ES-I3 (cell line): ENCODE results near the gene LCN1.
"Not testable (repeated sequence)": the region's sequence is repeated elsewhere in the genome, so short reads cannot be mapped to it uniquely, and the experiment has no call there.

Experiments used
- H3K36me3 ChIP-seq: 2 replicates; pipeline ENCODE4 v1.6.1; 2013; ENCODE audit warnings: mild to moderate bottlenecking, low read length, control low read depth, moderate library complexity; ENCODE audit not compliant: insufficient read depth
- H3K4me1 ChIP-seq: 2 replicates; pipeline ENCODE4 v1.6.1; 2013; ENCODE audit warnings: mild to moderate bottlenecking, control low read depth, low read length; ENCODE audit not compliant: insufficient read depth
- H3K9ac ChIP-seq: 2 replicates; pipeline ENCODE4 v1.6.1; 2013; ENCODE audit warnings: low read depth, mild to moderate bottlenecking, low read length, moderate library complexity
- H3K9me3 ChIP-seq: 2 replicates; pipeline ENCODE4 v1.6.1; 2013; ENCODE audit warnings: mild to moderate bottlenecking, low read length, moderate library complexity; ENCODE audit not compliant: control insufficient read depth, insufficient read depth

LCN1 gene

GRCh38 chr9:135505406-135506187 is 15.6 kb upstream of the LCN1 start:
- peaks cover 8% of the 10 kb centered on the region for H3K36me3 ChIP-seq

DNA sequence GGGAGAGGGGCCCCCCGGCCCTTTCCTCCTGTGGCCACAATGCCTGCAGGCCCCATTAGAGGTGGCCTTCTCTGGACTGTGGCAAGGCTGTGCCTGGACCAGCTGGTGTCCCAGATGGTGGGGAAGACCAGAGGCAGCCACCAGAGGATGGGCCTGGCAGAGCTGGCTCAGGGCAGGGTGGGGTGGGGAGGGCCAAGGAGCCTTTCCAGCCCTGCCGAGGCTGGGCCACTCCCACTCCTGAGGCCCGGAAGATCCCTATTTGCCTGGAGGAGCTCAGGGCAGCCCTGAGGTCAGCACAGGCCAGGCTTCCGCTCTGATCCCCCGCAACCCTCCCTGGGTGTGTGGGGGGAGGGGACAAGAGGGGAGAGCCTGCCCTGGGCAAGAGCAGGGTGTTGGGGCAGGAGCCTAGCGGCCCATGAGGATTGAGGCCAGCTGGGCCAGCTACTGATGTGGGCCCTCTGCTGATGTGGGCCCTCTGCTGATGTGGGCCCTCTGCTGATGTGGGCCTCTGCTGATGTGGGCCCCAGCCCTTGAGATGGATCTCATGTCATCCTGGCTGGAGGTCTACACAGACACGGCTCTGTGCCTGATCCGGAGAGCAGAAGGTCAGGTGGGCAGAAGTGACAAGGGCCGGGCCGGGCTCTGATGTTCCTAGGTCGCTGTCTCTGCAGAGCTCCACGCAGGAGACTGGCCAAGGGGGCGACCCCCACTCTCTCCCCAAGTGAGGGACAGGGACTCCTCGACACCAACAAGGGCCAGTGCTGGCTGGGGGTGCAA is 14.7 kb upstream of the LCN1 start:
- no peak overlapping the region for H3K9ac ChIP-seq
- H3K9me3 ChIP-seq = no peaks in the 10 kb centered on the region; the same call in 1 of the 2 replicates
- H3K4me1 ChIP-seq = peaks cover 11% of the 10 kb centered on the region; the same call in 1 of the 2 replicates
- peaks cover 8% of the 10 kb centered on the region for H3K36me3 ChIP-seq

More at GRCh38 chr9:135505406-135506187, 15.6 kb upstream of the LCN1 start:
- no peak overlapping the region for H3K9ac ChIP-seq
- no peaks in the 10 kb centered on the region; the same call in 1 of the 2 replicates for H3K9me3 ChIP-seq
- H3K4me1 ChIP-seq = peaks cover 11% of the 10 kb centered on the region; the same call in 1 of the 2 replicates

DNA sequence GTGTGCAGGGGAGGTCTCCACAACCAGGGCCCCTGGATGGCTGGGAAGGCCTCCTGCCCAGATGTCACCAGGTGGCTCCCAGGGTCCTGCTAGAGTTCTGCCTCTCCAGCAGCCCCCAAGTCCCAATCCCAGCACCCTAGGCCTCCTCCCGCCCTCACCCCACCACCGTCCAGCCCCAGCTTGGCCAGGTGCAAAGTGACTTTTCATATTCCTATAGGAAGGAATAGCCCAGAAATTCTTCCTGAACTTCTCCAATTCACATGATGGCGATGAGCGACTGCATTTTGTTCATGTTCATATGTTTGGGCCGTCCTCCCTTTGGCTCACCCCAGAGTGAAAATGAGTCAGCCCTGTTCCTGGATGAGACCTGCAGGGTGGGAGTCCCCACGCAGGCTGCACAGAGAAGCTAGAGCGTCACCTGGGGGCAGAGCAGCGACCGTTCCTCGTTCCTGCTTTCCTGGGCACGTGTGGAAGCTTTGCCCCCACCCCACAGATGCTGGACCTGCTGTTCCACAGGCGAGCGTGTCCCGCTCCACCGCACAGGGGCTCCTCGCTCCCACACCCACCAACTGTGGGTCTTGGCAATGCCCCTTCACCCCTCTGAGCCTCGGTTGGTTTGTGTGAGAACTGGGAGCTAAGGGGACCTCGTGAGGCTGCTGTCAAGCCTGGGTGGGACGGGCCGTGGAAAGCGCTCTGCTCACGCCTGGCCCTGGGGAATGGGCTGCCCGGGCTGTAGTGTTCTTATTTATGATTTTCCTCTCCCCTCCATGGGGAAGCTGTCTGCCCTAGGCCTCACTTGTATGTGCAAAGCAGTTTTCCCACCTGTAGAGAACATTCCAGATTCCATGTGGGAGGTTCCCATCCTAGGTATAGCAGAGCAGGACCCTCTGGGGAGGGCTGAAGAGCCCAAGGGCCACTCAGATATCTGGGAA is 13.9 kb upstream of the LCN1 start:
- Histone ChIP-seq H3K36me3 (peaks cover 8% of the 10 kb centered on the region), H3K9ac (no peak overlapping the region), H3K9me3 (no peaks in the 10 kb centered on the region; the same call in 1 of the 2 replicates), H3K4me1 (peaks cover 11% of the 10 kb centered on the region; the same call in 1 of the 2 replicates)

- no peaks in the 10 kb centered on the region; the same call in 1 of the 2 replicates for H3K9me3 ChIP-seq
- peaks cover 3% of the 10 kb centered on the region; the same call in 1 of the 2 replicates for H3K36me3 ChIP-seq
- peaks cover 16% of the 10 kb centered on the region; the same call in 1 of the 2 replicates for H3K4me1 ChIP-seq
- H3K9ac ChIP-seq = no peak overlapping the region
Measured at GRCh38 chr9:135508211-135508820, 12.9 kb upstream of the LCN1 start.

DNA sequence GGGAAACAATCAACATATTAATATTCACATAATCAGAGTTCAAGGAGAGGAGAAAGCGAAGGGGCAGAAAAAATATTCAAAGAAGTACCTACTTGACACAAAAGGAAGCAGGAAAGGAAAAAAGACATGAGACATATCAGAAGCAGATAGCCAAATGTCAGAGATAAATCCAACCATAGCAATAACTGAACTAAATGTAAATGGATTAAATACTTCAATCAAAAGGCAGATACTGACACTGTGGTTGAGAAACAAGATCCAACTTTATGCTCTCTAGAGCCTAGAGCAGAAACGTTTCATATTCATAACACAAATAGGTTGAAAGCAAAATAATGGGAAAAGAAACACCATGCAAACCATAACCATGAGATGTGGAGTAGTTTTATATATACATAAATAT is 11.8 kb upstream of the LCN1 start:
- Histone ChIP-seq H3K9ac (no peak overlapping the region), H3K9me3 (no peaks in the 10 kb centered on the region; the same call in 1 of the 2 replicates), H3K4me1 (peaks cover 16% of the 10 kb centered on the region; the same call in 1 of the 2 replicates), H3K36me3 (peaks cover 3% of the 10 kb centered on the region; the same call in 1 of the 2 replicates)

GRCh38 chr9:135512241-135512603 is 9.0 kb upstream of the LCN1 start:
- H3K4me1 ChIP-seq = peaks cover 6% of the 10 kb centered on the region; the same call in 1 of the 2 replicates
- no peak overlapping the region for H3K9ac ChIP-seq
- H3K9me3 ChIP-seq = no peaks in the 10 kb centered on the region; the same call in 1 of the 2 replicates
- H3K36me3 ChIP-seq = no peaks in the 10 kb centered on the region

- H3K9ac ChIP-seq = no peak overlapping the region
- H3K36me3 ChIP-seq = no peaks in the 10 kb centered on the region
- peaks cover 6% of the 10 kb centered on the region; the same call in 1 of the 2 replicates for H3K4me1 ChIP-seq
- no peaks in the 10 kb centered on the region; the same call in 1 of the 2 replicates for H3K9me3 ChIP-seq
Measured at GRCh38 chr9:135512904-135513303, 8.3 kb upstream of the LCN1 start.

- Histone ChIP-seq H3K4me1 (peaks cover 6% of the 10 kb centered on the region; the same call in 1 of the 2 replicates), H3K36me3 (no peaks in the 10 kb centered on the region), H3K9ac (no peak overlapping the region), H3K9me3 (no peaks in the 10 kb centered on the region; the same call in 1 of the 2 replicates)
Measured at GRCh38 chr9:135513351-135513846, 7.8 kb upstream of the LCN1 start.

DNA sequence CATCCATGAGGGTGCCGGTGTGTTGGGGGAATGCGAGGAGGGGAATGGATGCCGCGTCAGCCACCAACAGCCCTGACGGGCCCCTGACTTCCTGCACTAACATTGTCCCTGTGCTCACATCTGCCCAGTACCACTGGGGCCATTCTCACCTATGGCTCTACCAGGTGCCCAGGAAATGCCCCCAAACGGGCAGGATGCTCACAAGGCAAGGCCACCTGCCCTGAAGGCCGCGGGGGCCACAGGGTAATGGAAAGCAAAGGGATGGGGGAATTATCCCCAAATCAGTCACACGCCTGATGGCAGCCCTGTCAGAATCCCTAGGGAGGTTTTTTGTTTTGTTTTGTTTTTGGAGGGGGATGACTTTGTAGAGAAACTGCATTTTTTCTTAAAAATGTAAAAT is 7.3 kb upstream of the LCN1 start:
- H3K4me1 ChIP-seq, H3K9ac ChIP-seq, H3K9me3 ChIP-seq, H3K36me3 ChIP-seq: not testable (repeated sequence)

DNA sequence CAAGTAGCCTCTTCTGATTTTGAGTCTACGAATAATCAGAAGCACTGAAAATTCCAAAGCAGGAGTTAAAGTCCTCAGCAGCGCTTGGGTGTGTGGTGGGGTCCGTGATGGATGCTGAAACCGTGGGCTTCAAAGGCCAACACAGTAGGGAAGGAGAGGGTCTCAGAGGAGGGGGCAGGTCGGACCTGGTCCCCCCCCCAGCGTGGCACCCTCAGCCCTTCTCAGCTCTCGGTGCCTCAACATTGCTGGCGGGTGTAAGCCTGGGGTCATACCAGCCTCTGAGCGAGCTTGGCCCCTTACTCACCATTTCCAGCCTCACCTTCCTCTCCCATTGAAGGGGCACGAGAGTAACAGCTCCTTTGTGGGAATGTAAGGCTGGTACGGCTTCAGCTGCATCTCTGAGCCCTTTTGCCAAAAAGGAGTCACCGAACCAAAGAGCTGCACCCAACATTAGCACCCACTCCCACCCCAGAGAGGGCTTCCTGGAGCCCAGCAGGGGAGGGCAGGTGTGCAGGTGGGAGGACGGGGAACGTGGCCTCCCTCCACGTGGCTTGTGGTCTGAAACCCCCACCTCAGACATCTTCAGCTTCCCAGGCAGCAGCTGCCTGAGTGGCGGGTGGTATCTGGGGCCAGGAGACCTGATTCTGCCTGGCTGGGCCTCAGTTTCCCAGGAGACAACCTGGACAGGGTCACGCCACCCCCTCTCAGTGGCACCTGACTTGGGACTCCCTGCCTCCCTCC is 6.7 kb upstream of the LCN1 start:
- peaks cover 6% of the 10 kb centered on the region; the same call in 1 of the 2 replicates for H3K4me1 ChIP-seq
- no peaks in the 10 kb centered on the region for H3K36me3 ChIP-seq
- H3K9me3 ChIP-seq = no peaks in the 10 kb centered on the region
- no peak overlapping the region for H3K9ac ChIP-seq

DNA sequence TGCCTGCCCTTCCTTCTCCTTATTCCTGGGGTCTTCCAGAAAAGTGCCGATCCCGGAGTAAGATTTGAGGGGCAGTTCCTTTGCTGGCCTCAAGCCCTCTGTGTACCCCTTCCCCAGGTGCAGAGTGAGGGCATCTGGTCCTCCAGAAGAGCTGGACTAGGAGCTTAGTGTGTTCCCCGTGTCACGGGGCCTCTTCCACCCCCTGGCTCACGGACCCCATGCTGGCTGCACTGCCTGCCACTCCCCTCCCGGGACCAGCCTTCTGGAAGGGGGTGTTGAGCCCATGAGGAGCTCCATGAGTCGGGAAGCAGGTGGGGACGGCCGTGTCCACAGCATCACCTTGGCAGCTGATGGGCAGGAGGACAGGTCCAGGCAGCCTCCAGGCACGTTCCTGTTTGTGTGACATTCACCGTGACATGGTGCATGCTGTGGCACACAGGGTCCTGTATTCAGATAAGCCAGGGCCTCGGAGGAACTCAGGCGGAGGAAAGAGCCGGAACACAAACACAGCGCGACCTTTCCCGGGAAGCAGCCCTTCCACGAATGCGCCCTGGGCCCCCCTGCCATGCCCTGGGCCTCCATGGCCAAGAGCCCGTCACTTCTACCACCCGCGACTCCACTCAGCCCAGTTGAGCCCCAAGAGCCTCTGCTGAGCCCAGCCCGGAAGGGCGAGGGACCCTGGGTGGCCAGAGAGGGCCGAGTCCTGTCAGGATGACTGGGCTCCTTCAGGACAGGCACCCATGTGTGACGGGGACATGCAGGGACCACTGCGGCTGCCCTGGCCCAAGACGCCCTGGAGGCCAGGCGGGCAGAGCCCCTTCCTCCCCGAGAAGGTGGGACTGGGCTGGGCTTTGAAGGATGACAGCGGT is 5.9 kb upstream of the LCN1 start:
- Histone ChIP-seq H3K9me3 (no peaks in the 10 kb centered on the region), H3K4me1 (peaks cover 6% of the 10 kb centered on the region; the same call in 1 of the 2 replicates), H3K36me3 (no peaks in the 10 kb centered on the region), H3K9ac (no peak overlapping the region)
